ENCODE data around the gene TNKS2.

Gene TNKS2

DNA sequence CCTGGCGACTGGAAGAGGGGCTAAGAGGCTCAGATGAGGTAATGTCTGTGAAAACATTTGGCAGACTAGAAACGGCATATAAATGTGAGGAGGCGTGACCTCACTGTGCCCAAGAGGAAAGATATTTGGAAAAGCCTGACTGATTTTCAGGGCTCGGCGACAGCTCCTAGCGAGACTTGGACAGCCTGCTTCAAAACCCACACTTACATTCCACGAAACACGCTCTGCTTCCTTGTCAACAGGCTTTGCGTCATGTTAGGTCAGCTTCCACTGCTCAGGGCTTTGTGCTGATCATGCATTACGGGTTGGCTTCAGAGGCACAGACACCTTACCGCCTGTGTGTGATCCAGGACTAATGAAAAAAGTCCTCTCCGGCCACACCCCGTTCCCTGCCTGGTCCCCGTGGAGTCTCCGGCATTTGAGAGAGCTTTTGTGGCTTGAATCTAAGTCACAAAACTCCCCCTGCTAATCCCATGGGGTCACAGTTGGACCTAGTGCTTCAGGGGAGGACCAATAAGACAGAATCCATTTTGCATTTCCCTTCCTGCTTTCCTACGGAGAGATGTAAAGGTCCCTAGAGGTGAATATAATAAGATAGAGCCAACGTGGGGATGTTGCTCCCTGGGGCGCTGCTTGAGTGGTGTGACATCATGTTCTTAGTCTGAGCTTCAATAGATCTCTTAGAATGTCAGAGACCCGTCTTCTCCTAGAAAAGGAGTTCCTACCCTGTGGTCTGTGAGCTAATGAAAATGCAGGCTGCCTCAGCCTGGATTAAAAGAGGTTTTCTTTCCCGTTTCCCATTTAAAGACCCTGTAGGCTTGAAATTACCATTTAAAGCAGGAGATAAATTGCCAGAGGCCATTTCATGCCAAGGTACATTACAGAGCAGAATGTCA lies 85.6 kb downstream of the TNKS2 start:
- no peak overlapping the region for H3K9ac ChIP-seq (ENCODE audit: low read length)
- no peaks in the 10 kb centered on the region for H3K9me3 ChIP-seq (ENCODE audit: insufficient read depth, low read length)
- no peaks in the 10 kb centered on the region for H3K36me3 ChIP-seq (ENCODE audit: low read length)
- H3K4me3 ChIP-seq (ENCODE audit: insufficient read depth, low read length, poor library complexity, severe bottlenecking) = no peak overlapping the region
- H3K9me2 ChIP-seq (replicated peaks; ENCODE audit: insufficient read depth, low read length) = no peaks in the 10 kb centered on the region
- TF ChIP-seq, protein P1, sequence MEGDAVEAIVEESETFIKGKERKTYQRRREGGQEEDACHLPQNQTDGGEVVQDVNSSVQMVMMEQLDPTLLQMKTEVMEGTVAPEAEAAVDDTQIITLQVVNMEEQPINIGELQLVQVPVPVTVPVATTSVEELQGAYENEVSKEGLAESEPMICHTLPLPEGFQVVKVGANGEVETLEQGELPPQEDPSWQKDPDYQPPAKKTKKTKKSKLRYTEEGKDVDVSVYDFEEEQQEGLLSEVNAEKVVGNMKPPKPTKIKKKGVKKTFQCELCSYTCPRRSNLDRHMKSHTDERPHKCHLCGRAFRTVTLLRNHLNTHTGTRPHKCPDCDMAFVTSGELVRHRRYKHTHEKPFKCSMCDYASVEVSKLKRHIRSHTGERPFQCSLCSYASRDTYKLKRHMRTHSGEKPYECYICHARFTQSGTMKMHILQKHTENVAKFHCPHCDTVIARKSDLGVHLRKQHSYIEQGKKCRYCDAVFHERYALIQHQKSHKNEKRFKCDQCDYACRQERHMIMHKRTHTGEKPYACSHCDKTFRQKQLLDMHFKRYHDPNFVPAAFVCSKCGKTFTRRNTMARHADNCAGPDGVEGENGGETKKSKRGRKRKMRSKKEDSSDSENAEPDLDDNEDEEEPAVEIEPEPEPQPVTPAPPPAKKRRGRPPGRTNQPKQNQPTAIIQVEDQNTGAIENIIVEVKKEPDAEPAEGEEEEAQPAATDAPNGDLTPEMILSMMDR (IDR thresholded peaks at IDR 0.05; ENCODE audit: insufficient read depth, low read length, poor library complexity, severe bottlenecking) = no peak
- no peak for TF ChIP-seq EZH2phosphoT487 (conservative IDR thresholded peaks at IDR 0.05; ENCODE audit: low read length)
- no peak overlapping the region for H2AFZ ChIP-seq (ENCODE audit: low read depth, low read length, severe bottlenecking)
- no peaks in the 10 kb centered on the region for H3K79me2 ChIP-seq (ENCODE audit: insufficient read depth, low read length)
- no peaks in the 10 kb centered on the region for H3F3A ChIP-seq (ENCODE audit: insufficient read depth)
- no peaks in the 10 kb centered on the region for H3K27me3 ChIP-seq (ENCODE audit: low read length)
- H4K20me1 ChIP-seq (ENCODE audit: low read depth, low read length) = no peaks in the 10 kb centered on the region
- H3K4me2 ChIP-seq (ENCODE audit: low read depth, low read length, poor library complexity, severe bottlenecking) = no peak overlapping the region
- H3K27ac ChIP-seq (ENCODE audit: low read depth, low read length) = no peak overlapping the region

DNA sequence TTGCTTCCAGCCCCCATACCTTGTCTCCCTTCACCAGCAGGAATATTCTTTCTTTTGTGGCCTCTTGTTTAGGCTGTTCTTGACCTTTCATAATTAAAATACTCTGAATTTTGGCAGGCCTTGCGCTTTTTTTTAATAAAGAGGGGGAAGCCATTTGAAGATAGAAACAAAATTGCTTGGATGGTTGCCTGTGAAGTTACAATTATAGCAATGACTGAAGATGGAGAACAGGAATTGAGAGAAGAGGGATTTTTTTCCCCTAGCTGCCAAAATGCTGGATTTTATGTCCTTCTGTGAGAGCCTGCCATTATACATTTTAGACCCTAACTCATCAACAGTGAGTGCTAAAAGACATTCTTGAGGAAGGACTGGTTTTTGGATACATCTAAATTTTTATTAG lies 86.3 kb downstream of the TNKS2 start:
- Histone ChIP-seq H2AFZ (ENCODE audit: low read depth, low read length, severe bottlenecking) (no peak overlapping the region), H3K27ac (ENCODE audit: low read depth, low read length) (no peak overlapping the region), H3K79me2 (ENCODE audit: insufficient read depth, low read length) (no peaks in the 10 kb centered on the region), H3K27me3 (ENCODE audit: low read length) (no peaks in the 10 kb centered on the region), H3K9ac (ENCODE audit: low read length) (no peak overlapping the region), H3K9me3 (ENCODE audit: insufficient read depth, low read length) (no peaks in the 10 kb centered on the region), H3K4me3 (ENCODE audit: insufficient read depth, low read length, poor library complexity, severe bottlenecking) (no peak overlapping the region), H3K4me2 (ENCODE audit: low read depth, low read length, poor library complexity, severe bottlenecking) (no peak overlapping the region), H3K9me2 (replicated peaks; ENCODE audit: insufficient read depth, low read length) (no peaks in the 10 kb centered on the region), H3F3A (ENCODE audit: insufficient read depth) (no peaks in the 10 kb centered on the region), H3K36me3 (ENCODE audit: low read length) (no peaks in the 10 kb centered on the region), H4K20me1 (ENCODE audit: low read depth, low read length) (no peaks in the 10 kb centered on the region)
- TF ChIP-seq, protein P1 (IDR thresholded peaks at IDR 0.05; ENCODE audit: insufficient read depth, low read length, poor library complexity, severe bottlenecking) = no peak
- no peak for TF ChIP-seq EZH2phosphoT487 (conservative IDR thresholded peaks at IDR 0.05; ENCODE audit: low read length)

DNA sequence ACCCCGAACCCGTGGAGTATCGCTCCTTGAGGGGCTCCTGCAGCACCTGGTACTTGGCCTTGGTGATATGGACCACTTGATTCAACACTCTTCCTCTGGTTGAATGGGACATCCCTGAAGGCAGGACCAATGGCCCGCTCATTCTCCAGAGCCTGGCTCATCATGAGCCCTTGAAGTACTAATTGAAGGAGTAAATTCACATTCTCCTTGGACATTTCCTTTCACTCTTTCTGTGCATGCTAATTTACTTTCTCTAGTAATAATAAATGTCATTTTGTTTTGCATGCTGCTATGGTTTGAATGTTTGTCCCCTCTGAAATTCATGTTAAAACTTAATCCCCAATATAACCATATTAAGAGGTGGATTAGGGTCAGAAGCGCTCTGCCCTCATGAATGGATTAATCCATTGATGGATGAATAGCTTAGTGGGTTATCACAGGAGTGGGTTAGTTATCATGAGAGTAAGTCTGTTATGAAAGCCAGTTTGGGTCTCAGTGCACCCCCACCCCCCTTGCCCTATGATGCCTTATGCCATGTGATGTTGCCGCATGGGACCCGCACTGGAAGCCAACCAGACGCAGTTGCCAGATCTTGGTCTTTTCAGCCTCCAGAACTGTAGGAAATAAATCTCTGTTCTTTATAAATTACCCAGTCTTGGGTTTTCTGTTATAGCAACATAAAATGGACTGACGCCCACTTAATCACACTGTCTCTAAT lies 87.3 kb downstream of the TNKS2 start:
- no peak for TF ChIP-seq EZH2phosphoT487 (conservative IDR thresholded peaks at IDR 0.05; ENCODE audit: low read length)
- TF ChIP-seq, protein P1 (IDR thresholded peaks at IDR 0.05; ENCODE audit: insufficient read depth, low read length, poor library complexity, severe bottlenecking) = no peak
- Histone ChIP-seq H3K4me3 (ENCODE audit: insufficient read depth, low read length, poor library complexity, severe bottlenecking) (no peak overlapping the region), H4K20me1 (ENCODE audit: low read depth, low read length) (no peaks in the 10 kb centered on the region), H3K9me3 (ENCODE audit: insufficient read depth, low read length) (no peaks in the 10 kb centered on the region), H2AFZ (ENCODE audit: low read depth, low read length, severe bottlenecking) (no peak overlapping the region), H3K9ac (ENCODE audit: low read length) (no peak overlapping the region), H3K79me2 (ENCODE audit: insufficient read depth, low read length) (no peaks in the 10 kb centered on the region), H3F3A (ENCODE audit: insufficient read depth) (no peaks in the 10 kb centered on the region), H3K9me2 (replicated peaks; ENCODE audit: insufficient read depth, low read length) (no peaks in the 10 kb centered on the region), H3K27me3 (ENCODE audit: low read length) (no peaks in the 10 kb centered on the region), H3K4me2 (ENCODE audit: low read depth, low read length, poor library complexity, severe bottlenecking) (no peak overlapping the region), H3K36me3 (ENCODE audit: low read length) (no peaks in the 10 kb centered on the region), H3K27ac (ENCODE audit: low read depth, low read length) (no peak overlapping the region)

Measured in SU-DHL-6 (cell line).